NK-92 (cell line): Measurements from ENCODE around the gene GOPC.

Source experiments
- DNase-seq: peaks from one replicate; lab custom pipeline; 2025; ENCODE audit not compliant: unreplicated experiment; lab: John Stamatoyannopoulos, UW

GOPC gene

DNA sequence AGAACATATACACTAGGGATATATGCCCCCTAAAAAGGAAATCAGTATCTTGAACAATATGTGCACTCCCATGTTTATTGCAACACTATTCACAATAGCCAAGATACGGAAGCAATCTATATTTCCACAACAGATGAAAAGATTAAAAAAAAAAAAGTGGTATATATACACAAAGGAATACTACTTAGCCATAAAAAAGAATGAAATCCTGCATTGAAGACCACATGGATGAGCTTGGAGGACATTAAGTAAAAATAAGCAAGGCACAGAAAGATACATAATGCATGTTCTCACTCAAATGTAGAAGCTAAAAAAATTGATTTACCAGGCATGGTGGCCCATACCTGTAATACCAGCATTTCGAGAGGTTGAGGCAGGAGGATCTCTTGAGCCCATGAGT, 4.6 kb downstream of the GOPC start:
- no peak for DNase-seq

DNA sequence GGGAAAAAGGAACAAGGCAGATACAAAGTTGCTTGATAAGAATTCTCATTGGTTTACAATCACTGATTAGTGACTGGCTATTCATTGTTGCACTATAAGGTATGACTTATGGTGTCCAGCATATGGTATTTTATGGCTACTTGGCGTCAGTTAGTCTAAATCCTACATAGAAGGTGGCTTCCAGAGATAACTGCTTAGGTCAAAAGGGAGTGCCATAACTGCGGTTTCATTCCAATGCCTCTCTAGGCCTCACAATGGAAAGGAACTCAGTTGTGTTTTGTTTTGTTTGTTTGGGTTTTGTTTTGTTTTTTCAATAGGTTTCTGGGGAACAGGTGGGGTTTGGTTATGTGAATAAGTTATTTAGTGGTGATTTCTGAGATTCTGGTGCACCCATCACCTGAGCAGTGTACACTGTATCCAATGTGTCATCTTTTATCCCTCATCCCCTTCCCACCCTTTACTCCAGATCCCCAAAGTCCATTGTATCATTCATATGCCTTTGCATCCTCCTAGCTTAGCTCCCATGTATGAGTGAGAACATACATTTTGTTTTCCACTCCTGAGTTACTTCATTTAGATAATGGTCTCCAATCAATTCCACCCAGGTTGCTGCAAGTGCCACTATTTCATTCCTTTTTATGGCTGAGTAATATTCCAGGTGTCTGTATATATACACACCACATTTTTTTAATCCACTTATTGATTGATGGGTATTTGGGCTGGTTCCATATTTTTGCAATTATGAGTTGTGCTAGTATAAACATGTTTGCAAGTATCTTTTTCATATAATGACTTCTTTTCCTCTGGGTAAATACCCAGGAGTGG, 7.0 kb downstream of the GOPC start:
- DNase-seq, result no peak

DNA sequence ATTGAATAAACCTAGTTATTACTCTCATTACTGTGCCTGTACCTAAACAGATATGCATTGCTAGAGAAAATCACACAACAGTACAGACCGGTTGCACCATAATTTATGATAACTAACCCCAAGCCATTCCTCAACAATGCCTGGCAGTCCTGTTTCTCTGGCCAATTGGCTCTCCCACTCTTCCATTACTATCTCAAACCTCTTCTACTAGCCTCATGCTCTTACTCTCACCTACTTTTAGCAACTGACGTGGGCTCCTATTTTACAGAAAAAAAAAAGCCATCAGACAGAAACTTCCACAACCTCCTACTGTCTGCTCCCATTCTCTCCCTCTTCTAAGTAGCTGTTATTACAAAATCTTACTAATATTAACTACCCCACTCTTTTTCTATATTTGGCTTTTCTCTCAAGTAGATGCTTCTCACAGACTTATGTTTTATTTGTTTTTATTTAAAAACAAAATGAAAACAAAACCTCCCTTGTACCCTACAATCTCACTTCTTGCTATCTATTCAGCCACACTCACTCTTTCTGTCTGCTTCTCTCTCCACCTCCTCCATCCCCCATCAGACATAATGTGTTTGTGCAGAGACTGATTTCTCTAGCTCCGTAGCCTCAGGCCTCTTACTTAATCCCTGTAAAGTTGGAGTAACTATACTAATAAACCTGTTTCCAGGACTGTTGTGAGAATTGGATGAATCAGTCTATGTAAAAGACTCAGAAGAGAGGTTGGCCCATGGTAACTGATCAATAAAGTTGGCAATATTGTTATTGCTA, 9.1 kb downstream of the GOPC start:
- DNase-seq, result no peak

DNA sequence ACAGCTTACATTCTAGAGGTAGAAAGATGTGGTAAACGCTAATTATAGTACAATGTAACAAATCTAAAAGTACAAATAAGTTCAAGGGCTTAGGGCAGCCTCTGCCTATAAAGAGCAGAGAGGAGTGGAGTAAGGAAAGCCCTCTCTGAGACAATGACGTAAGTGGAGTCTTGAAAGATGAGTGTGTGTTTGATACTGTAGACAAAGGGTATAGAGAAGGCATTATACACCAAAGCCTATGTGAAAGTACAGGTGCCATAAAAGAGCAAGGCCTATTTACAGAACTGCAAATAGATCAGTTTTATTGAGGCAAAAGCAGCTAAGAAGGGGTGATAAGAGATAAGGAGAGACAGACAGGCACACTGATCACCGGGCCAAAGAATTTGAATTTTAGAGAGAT, 10.9 kb downstream of the GOPC start:
- DNase-seq, result no peak

DNA sequence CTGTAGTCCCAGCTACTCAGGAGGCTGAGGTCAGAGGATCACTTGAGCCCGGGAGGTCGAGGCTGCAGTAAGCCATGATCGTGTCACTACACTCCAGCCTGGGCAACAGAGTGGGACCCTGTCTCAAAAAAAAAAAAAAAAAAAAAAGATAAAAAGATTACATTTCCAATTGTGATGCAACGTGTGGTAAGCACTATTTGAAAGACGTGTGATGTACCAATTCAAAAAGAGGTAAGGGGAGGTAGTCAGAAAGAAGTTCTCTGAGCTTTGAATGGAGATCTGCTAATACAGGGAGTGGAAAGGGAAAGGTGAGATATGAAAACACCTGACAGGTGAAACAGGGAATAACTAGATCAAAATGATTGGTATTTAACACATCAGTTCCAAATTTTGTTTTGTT, 11.9 kb downstream of the GOPC start:
- DNase-seq, result no peak

DNA sequence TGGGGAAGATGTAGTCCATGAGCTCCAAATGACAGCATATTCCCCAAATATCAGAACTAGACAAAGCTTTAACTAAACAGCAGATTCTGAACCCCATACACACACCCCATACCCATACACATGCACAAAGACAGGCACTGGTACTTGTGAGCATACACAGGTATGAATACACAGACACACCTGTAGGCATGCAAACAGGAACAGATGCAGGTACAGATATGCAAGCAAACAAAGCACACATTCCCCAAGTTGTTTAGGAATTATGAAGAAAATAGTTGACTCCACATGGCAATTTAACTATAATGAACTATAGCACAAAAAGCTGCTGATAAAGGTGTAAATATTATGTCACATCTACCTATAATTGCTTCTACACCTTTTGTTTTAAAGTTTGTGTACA, 16.7 kb downstream of the GOPC start:
- DNase-seq, result no peak

DNA sequence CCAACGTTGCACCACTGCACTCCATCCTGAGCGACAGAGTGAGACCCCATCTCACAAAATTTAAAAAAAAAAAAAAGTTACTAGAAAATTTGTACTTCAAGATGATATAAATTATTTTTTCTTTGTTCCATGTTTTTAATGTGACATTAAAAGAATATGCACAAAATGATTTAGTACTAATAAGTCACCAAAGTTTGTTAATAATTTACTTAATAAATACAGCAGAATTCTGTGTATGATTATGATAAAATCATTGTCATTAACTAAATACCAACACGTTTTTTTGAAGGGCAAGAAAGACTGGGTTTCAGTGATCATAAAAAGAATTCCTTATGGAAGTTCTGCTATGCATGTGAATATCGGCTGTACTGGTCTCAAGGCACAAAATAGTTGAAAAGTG, 28.1 kb downstream of the GOPC start:
- DNase-seq, result no peak

DNA sequence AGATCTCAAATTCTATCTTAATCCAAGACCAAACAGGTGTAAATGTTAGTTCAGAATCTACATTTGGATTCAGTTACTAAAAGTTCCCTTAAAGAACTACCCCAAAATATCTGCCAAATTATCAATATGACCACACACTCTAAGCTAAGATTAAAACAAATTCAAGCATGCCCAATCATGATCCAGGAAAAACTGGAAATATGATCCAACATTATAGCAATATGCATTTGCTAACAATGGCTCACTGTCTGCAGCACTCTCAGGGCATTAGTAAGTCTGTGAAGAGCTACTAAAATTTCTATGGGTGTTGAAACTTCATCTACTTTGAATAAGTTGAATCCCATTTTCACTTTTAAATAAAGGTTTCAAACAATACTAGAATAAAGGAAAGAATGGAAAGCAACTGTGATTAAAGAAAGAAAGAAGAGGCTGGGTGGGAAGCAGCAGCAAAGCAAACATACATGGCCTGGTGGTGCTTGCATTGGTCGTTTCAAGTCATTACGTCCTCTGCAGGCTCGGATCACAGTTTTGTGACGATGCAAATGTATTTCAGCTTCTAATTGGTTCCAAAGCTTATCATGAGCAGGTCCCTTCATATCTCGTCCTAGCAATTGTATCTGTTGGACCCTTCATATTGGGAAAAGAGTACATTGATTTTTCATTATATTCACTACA, 29.2 kb downstream of the GOPC start:
- no peak for DNase-seq

DNA sequence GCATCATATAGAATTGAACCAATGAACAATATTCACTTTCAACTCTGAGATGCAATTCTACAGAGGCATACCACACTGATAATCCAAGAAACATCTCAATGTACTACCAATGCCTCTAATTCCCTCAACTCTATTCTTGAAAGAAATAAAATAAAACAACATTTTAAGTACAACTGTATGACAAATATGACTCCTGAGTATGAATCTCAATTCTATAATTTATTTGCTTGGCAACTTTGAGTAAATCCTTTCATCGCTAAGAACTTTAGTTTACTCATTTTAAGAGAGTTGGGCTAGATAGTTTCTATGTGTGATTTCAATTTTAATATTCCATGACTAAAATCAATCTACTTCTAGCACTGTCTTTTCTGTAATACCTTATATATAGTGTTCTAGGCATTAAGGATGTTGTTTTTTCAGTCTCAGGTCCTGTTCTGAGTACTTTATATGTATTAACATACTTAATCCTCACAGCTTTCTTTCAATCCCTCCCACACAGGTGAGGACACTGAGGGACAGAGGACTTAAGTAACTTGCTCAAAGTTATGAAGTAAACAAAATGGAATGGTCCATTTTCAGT, 33.4 kb downstream of the GOPC start:
- no peak for DNase-seq

DNA sequence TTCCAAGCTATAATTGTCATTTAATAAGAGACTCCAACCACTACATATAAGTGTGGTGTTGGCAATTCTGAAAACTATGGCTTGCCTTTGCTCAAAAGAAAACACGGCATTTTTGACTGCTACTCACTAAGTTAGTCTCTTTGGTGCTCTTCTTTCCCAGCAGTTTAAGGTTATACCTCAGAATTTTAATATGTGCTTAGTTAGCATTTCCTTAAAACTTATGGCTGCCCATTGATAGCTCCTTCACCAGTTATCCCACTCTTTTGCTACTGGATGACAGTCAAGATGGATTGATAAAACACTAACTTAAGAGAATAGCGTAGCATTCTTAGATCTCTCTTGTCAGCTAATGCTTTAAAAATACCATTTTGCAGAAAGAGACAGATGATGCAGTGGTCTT, 34.1 kb downstream of the GOPC start:
- no peak for DNase-seq

DNA sequence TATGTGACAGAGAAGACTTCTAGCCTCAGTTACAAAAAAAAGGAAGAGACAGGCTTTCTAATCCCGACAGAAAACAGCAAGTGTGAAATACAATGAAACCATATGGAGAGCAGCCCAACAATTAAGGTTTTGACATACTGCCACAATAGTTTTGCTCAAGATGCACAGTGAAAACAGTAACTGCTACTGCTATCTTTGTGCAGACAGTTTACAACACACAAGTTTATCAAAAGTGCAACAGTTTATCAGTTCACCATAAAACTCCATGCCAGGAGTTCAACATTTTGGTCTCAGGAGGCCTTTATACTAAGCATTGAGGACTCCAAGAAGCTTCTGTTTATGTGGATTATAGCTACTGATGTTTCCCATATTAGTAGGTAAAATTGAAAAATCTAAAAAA, 37.6 kb downstream of the GOPC start:
- no peak for DNase-seq

DNA sequence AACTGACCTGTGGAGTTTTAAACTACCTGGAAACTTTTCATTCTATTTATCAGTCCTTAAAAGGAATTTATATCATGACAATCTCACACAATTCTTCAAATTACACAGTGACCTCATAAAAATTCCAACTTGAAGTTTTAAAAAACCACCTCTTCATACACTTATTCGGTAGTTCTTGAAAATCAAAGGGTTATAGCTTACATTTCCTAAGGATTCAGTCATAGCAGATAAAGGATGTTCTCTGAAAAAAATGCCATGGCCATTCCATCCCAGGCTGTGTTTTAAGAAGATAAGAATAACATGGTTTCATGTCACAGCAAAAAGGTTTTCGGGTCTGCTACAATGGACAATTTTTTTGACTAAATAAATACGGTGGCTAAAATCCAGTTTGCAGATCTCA, 41.2 kb downstream of the GOPC start:
- no peak for DNase-seq

DNA sequence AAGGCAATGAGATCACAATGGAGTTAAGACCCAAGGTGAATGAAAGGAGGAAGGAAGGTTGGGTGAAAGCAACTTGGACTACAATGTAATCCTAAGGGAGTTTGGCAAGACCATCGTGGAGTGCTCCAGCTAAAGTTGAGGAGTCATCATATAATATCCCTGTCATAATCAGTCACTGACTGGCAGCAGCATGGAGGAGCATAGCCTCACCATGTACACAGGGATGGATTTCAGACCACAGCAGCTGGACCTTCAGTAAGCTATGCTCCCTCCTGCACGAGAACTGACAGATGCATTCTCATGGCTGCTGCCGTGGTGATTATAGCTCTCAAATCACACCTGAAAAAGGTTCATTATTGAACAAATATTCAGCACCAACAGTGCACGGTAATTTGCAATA, 43.0 kb downstream of the GOPC start:
- no peak for DNase-seq

DNA sequence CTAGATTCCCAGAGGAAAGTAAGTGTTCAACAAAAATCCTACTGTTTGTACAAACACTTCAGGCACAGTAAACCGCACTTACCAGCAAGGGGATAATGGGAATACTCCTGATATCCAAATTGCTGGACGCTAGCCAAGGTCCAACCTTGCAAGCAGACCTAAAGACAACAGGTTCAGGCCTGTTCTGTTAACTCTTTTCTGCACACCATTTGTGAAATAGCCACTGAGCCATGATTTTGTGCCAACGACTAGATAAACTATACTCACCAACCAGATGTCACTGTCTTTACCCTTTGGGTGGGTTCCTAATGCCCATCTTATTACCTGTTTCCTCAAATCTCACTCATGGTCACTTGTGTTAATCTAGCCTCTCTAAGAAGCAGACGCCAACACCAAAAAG, 43.5 kb downstream of the GOPC start:
- no peak for DNase-seq

DNA sequence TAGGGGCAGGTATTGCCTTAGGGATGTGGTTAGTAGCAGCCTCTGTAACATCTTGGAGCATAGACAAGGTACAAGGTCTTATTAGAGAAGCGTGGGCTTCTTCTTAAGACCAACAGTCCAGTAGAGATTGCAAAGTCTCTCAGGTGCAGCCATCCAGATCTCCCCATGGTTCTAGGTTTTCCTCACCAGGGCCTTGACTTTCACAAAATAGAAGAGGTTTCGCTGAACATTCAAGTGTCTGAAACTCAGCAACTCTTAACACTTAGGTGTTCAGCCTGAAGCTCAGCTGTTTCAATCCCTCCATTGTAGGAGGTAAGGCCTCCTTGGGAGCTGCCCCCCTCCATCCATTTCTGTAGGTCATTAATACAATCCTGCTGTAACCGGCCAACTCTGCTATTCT, 44.4 kb downstream of the GOPC start:
- DNase-seq, result no peak

DNA sequence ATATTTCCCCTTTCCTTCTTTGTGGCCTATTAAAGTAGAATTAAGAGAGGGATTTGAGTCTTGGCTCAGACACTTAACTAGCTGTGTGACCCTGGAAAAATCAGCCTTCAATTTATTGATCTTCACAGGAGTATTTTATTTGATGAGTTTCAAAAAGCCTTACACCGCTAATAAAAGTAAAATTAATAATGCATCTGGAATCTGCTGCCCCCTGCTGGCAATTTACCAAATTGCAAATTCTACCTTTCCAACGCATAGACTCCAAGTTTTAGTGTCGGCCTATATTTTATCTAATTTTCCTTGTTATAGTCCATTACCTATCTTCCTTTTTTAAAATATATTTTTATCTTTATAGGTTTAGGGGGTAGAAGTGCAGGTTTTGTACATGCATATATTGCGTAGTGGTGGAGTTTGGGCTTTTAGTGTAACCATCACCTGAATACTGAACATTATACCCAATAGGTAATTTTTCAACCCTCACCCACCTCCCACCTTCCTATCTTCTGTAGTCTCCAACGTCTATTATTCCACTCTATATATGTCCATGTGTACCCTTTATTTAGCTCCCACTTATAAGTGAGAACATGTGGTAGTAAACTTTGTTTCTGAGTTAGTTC, 46.3 kb downstream of the GOPC start:
- DNase-seq, result no peak

DNA sequence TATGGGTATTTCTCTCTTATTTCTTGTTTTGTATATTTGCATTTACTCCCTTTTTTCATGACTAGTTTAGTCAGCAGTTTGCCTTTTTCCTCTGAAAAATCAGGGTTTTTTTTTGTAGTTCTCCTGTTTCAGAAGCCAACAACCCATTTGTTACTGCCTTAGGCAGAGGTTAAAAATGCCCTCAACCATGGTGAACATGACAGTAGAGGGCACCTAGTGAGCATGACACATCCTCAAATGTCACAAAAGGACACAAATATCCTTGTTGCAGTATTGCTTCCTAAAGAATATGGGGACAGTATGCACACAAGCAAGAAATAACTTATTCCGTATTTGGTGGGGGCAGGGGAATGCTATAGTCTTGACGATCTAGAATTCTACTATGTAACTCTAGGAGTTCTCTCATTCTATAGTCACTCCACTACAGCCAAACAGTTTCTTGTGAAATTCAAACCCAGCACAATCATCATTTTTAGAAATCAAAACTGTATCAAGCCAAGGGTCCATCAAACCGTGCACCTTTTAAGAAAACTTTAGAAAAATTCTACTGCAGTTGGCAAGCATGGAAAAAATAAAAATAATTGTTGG, 47.0 kb downstream of the GOPC start:
- DNase-seq, result no peak

DNA sequence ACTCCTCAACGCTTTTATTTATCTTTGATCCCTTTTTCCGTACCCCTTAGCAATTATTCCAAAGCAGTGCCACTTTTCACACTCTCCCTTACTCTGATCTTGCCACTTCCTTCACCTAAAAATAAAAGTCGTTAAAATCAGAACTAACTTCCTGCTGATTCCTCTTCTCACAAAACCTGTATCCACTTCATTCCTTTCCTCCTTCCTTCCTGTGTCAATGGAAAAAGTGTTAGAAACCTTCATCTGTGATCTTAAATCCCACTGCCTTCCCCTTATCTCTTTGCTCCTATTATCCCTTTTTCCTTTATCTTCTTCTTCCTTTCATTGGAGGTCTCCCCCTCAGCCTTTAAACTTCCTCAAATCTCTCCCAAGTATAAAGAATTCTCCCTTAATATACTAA, 49.2 kb downstream of the GOPC start:
- no peak for DNase-seq

DNA sequence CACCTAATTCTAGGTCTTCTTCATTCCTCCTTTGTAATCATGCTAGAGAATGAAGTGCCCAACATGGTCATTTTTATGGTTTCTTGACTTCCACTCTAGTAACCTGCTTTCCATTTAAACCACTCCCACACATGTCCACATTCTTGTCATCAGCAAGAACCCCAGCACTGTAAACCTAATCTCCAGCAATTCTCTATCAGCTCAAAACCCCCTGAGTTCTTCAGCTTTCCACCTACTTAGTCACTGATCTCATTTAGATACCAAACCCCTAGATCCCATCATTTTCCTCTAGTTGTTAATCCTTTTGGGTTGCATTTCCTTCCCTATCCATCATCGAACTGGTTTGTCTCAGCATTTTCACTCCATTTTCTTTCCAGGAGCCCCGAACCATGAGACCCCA, 49.7 kb downstream of the GOPC start:
- no peak for DNase-seq

DNA sequence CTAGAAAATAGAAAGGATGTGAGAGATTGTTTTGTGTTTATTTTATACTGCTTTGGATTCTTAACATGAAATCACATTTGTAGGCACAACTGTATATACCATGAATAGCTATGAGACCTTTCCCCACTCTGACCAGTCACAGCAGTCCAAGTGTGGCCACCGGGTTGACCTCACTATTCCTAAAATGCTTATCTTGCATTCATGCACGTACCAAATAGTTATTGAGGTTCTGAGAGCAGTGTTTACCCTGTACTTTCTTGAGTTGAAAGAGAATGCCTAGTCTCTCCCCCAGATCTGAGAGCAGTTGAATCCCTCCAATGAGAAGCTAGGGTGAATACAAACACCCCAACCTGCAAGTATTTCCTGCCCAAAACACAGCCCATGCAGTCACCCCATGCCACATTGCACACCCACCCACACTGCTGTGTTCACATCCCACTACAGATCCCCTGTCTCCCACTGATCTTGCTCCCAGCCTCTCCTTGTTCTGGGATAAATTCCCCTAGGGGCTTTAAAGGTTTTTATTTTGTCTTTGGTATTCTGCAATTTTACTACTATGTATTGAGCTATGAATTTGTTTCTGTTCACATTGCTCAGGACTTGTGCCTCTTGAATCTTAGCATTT, 51.6 kb downstream of the GOPC start:
- DNase-seq, result no peak
